Testis (tissue), 2 donors: Measurements from ENCODE around the gene ATP11A.

ENCODE experiments used
- POLR2A ChIP-seq: fragments of 450-650 bp; IDR thresholded peaks from one replicate; pipeline ENCODE4 v1.6.1; 2017; ENCODE audit warnings: antibody characterized with exemption, mild to moderate bottlenecking, moderate library complexity
- TF ChIP-seq, protein P1 (sequence below), 3 experiments: fragments of 450-650 bp in 2 of 3; fragments of 200-600 bp in 1 of 3; sonication (generic) in 1 of 3; IDR thresholded peaks; one replicate each; pipeline ENCODE4 v1.5.1; 2016 to 2019; ENCODE audit warnings: antibody characterized with exemption in 3 of 3, mild to moderate bottlenecking in 2 of 3, moderate library complexity in 1 of 3

- TF ChIP-seq POLR2A: no peak
- TF ChIP-seq, protein P1, sequence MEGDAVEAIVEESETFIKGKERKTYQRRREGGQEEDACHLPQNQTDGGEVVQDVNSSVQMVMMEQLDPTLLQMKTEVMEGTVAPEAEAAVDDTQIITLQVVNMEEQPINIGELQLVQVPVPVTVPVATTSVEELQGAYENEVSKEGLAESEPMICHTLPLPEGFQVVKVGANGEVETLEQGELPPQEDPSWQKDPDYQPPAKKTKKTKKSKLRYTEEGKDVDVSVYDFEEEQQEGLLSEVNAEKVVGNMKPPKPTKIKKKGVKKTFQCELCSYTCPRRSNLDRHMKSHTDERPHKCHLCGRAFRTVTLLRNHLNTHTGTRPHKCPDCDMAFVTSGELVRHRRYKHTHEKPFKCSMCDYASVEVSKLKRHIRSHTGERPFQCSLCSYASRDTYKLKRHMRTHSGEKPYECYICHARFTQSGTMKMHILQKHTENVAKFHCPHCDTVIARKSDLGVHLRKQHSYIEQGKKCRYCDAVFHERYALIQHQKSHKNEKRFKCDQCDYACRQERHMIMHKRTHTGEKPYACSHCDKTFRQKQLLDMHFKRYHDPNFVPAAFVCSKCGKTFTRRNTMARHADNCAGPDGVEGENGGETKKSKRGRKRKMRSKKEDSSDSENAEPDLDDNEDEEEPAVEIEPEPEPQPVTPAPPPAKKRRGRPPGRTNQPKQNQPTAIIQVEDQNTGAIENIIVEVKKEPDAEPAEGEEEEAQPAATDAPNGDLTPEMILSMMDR (IDR thresholded peaks at IDR 0.05): no peak
Measured at GRCh38 chr13:112883241-112883945, 193.6 kb downstream of the ATP11A start.
